ENCODE results near the gene WDFY2.

DNA sequence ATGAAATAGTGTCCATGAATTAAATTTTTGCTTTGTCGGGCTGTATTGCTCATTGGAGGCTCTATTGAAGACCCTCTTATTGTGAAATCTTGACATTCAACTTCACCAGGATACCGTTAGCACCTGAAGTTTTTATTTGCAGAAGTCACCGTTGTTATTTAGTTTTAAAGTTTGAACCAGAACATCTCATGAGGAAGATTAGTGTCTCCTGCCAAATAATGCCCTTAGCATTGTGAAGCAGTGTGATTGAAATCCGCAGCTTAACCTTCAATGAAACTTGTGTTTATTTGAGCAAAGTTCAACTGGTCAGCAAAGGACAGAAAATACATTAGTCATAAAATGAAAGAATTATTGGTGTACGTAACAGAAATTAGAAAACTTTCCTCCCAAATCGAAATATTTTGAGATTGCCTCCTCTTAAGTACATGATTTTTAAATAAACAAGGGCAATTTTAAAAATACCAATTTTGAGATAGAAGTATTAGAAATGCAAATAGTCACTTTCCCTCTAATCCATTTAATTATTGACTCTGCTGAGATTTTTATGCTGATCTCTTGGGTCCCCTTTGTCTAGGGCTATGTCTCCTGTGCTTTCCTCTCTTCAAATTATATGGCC is 84.4 kb downstream of the WDFY2 start:
- TF ChIP-seq, protein P1, sequence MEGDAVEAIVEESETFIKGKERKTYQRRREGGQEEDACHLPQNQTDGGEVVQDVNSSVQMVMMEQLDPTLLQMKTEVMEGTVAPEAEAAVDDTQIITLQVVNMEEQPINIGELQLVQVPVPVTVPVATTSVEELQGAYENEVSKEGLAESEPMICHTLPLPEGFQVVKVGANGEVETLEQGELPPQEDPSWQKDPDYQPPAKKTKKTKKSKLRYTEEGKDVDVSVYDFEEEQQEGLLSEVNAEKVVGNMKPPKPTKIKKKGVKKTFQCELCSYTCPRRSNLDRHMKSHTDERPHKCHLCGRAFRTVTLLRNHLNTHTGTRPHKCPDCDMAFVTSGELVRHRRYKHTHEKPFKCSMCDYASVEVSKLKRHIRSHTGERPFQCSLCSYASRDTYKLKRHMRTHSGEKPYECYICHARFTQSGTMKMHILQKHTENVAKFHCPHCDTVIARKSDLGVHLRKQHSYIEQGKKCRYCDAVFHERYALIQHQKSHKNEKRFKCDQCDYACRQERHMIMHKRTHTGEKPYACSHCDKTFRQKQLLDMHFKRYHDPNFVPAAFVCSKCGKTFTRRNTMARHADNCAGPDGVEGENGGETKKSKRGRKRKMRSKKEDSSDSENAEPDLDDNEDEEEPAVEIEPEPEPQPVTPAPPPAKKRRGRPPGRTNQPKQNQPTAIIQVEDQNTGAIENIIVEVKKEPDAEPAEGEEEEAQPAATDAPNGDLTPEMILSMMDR (CRISPR knock-in tag; IDR thresholded peaks at IDR 0.05), result no peak
- TF ChIP-seq POLR2A (IDR thresholded peaks at IDR 0.05; ENCODE audit: insufficient read depth in 1 of 2, low read depth in 2 of 2, low read length in 2 of 2) (no peak), PHB2 (IDR thresholded peaks at IDR 0.05; ENCODE audit: partially characterized antibody) (no peak)

Measured in HepG2 (cell line).